ENCODE measurements around the gene AMHR2.
"Not testable (repeated sequence)": the region's sequence is repeated elsewhere in the genome, so short reads cannot be mapped to it uniquely, and the experiment has no call there.

Gene AMHR2

DNA sequence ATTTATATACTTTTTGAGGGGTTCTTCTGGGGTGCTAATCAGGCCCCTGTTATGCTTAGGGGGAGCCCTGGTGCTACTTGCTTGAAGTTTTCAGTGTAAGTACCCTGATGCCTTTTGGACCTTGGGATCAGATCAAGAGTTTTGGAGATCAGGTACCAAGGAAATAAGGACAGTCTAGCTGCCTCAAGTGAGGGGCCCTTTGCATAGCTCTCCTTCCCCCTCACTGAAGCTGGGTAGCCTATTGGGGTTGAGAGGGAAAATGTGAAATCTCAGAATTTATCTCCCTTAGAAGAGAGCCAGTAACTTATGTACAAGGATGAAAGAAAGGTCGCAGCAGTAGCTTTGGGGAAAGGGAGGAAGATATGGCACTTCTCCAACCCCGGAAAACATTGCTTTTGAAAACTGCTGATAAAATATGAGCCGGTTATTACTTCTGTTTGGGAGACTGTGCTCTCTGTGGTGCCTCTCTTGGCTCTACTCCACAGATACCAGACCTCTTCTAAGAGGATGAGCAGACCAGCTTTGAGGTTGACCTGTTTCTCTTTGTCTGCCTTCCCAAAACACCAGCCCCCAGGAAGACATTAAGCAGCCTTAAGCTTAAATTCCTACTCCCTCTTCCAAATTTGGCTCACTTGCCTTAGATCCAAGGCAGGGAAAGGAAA, 8.8 kb upstream of the AMHR2 start:
- DNase-seq: no peak

GRCh38 chr12:53415752-53416389, 7.8 kb upstream of the AMHR2 start:
- not testable (repeated sequence) for DNase-seq

DNA sequence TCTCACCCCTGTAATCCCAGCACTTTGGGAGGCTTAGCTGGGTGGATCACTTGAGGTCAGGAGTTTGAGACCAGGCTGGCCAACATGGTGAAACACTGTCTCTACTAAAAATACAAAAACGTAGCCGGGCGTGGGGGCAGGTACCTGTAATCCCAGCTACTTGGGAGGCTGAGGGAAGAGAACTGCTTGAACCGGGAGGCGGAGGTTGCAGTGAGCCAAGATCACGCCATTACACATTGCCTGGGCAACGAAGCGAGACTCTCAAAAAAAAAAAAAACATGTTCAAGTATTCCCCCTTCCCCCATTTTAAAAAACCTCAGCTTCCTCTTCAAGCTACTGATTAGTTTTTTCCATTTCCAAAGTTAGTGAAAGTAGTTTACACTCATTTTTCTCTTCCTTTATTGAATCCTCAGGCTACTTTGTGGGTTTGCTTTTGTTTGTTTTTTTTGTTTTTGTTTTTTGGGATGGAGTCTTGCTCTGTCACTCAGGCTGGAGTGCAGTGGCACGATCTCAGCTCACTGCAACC, 6.3 kb upstream of the AMHR2 start:
- not testable (repeated sequence) for DNase-seq

GRCh38 chr12:53418221-53418620, 5.4 kb upstream of the AMHR2 start:
- no peak for DNase-seq

DNA sequence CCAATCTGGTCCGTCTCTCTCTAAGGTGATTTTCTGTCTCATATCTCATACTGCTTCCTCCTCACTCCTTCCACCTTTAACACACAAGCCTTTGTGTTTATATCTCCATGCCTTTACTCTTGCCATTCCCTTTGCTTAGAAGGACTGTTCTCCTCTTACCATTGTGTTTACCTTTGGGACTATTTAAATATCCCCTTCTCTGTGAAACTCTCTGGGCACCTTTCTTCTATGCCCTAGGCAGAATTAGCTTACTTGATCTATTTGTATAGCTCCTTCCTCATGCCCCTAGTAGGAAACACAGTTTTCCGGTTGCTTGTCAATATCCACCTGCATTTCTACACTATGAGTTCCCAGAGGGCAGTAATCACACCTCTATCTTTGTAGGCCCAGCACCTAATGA, 3.9 kb upstream of the AMHR2 start:
- no peak for DNase-seq

GRCh38 chr12:53422247-53422646, 1.4 kb upstream of the AMHR2 start:
- DNase-seq: not testable (repeated sequence)

DNA sequence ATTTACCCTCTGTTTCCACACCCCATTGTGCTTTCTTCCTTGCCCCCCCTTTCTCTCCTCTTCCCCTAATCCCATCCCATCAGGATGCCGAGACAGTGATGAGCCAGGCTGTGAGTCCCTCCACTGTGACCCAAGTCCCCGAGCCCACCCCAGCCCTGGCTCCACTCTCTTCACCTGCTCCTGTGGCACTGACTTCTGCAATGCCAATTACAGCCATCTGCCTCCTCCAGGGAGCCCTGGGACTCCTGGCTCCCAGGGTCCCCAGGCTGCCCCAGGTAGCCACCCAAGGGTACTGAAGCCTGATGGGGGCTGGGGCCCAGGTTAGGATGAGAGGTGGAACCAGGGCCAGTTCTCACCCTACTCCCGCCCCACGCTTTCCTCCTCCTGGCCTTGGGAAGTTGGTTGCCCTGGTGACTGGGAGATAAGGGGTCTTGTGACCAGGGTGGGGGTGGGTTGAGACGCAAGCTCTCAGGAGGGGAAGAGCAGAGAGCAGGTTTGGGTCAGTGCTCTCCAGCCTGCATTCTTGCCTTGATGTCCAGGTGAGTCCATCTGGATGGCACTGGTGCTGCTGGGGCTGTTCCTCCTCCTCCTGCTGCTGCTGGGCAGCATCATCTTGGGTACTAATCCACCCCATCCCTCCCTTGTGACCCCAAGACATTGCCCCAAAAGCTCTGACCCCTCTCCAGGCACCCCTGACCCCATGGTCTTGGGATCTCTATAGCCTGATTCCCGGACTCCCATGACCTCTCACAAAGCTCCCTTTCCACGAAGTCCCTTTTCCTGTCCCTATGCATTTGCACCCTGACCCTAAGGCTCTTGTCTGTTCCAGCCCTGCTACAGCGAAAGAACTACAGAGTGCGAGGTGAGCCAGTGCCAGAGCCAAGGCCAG, 1.2 kb downstream of the AMHR2 start:
- DNase-seq: no peak

- DNase-seq: no peak
Observed at GRCh38 chr12:53425515-53426150, 2.0 kb downstream of the AMHR2 start.

GRCh38 chr12:53427905-53428594, 4.4 kb downstream of the AMHR2 start:
- DNase-seq: no peak

GRCh38 chr12:53428741-53429140, 5.1 kb downstream of the AMHR2 start:
- no peak for DNase-seq

- no peak for DNase-seq
Observed at GRCh38 chr12:53430116-53430515, 6.5 kb downstream of the AMHR2 start.

DNA sequence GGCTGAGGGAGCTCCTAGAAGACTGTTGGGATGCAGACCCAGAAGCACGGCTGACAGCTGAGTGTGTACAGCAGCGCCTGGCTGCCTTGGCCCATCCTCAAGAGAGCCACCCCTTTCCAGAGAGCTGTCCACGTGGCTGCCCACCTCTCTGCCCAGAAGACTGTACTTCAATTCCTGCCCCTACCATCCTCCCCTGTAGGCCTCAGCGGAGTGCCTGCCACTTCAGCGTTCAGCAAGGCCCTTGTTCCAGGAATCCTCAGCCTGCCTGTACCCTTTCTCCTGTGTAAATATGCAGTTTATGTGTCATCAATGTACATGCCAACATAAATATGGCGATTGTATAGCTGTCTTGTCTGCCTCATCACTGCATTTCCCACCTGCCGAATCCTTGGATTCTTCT, 7.5 kb downstream of the AMHR2 start:
- DNase-seq: no peak

DNA sequence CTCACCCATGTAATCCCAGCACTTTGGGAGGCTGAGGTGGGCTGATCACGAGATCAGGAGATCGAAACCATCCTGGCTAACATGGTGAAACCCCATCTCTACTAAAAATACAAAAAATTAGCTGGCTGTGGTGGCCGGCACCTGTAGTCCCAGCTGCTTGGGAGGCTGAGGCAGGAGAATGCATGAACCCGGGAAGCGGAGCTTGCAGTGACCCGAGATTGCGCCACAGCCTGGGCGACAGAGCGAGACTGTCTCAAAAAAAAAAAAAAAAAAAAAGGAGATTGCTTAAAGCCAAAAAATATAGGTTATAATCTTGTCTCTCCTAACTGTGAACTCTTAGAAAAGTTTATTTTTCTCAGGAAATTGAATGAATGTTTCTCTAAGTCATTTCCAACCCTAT, 11.7 kb downstream of the AMHR2 start:
- DNase-seq: not testable (repeated sequence)

DNA sequence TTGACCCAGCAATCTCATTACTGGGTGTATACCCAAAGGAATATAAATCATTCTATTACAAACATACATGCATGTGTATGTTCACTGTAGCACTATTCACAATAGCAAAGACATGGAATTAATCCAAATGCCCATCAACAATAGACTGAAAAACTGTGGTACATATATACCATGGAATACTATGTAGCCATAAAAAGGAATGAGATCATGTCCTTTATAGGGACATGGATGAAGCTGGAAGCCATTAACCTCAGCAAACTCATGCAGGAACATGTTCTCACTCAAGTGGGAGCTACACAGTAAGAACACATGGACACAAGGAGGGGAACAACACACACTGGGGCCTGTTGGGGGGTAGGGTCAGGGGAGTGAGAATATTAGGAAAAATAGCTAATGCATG, 15.9 kb downstream of the AMHR2 start:
- not testable (repeated sequence) for DNase-seq

- peak; percentile 58 to 99 (median 96) for DNase-seq
Observed at GRCh38 chr12:53441040-53441833, 17.6 kb downstream of the AMHR2 start, which contains the start of gene PRR13. Gene PRR13 (plus strand): TSS chr12:53441734. CDS start chr12:53442715, 981 bp downstream.

GRCh38 chr12:53443955-53444354, 20.3 kb downstream of the AMHR2 start:
- DNase-seq: no peak

GRCh38 chr12:53444593-53445325, 21.1 kb downstream of the AMHR2 start:
- DNase-seq: not testable (repeated sequence)

DNA sequence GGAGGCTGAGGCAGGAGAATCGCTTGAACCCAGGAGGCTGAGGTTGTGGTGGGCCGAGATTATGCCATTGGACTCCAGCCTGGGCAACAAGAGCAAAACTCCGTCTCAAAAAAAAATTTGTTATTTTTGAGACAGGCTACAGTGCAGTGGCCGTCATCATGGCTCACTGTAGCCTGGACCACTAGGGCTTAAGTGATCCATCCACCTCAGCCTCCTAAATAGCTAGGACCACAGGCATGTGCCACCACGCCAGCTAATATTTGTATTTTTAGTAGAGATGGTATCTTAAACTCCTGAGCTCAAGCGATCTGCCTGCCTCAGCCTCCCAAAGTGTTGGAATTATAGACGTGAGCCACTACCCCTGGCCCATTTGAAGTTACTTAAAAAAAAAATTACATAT, 27.3 kb downstream of the AMHR2 start:
- no peak for DNase-seq

- peak; percentile 90 to 100 (median 99) for DNase-seq
Observed at GRCh38 chr12:53451661-53452158, 28.1 kb downstream of the AMHR2 start, which contains the start of gene PCBP2. Gene PCBP2 (plus strand): TSS chr12:53452102. CDS start chr12:53454801, 2,699 bp downstream.
